HepG2 (cell line): ENCODE results near the gene DSCAML1.

Source experiments
- EED ChIP-seq: sonication (generic); formaldehyde crosslinking; IDR thresholded peaks from 2 replicates; pipeline ENCODE4 v1.5.0; 2020; ENCODE audit warnings: mild to moderate bottlenecking, missing genetic modification reagents
- JUNB ChIP-seq: sonication (generic); formaldehyde crosslinking; IDR thresholded peaks from 2 replicates; pipeline ENCODE4 v1.8.0; 2022; ENCODE audit warnings: missing genetic modification reagents, mild to moderate bottlenecking, borderline replicate concordance
- NR1H2 ChIP-seq: sonication (generic); formaldehyde crosslinking; IDR thresholded peaks from 2 replicates; pipeline ENCODE4 v1.8.1; 2022; ENCODE audit warnings: low read depth, missing genetic modification reagents, borderline replicate concordance
- RAD21 ChIP-seq: fragments of 450-650 bp; formaldehyde crosslinking; IDR thresholded peaks from 2 replicates; pipeline ENCODE4 v1.5.0; 2020; ENCODE audit warnings: mild to moderate bottlenecking
- RBAK ChIP-seq: sonication (generic); formaldehyde crosslinking; IDR thresholded peaks from 2 replicates; pipeline ENCODE4 v1.5.1; 2020; ENCODE audit warnings: mild to moderate bottlenecking, missing genetic modification reagents
- SP4 ChIP-seq: sonication (generic); formaldehyde crosslinking; IDR thresholded peaks from 2 replicates; pipeline ENCODE4 v1.8.1; 2023; ENCODE audit warnings: mild to moderate bottlenecking, missing genetic modification reagents
- TCF7 ChIP-seq: sonication (generic); IDR thresholded peaks from 2 replicates; pipeline ENCODE4 v1.6.1; 2016; ENCODE audit warnings: antibody characterized with exemption, low read depth
- ZBTB43 ChIP-seq: sonication (generic); formaldehyde crosslinking; conservative IDR thresholded peaks from 2 replicates; pipeline ENCODE4 v1.4.0; 2020; ENCODE audit warnings: missing genetic modification reagents
- TF ChIP-seq, protein P1 (sequence below): sonication (generic); formaldehyde crosslinking; IDR thresholded peaks from 2 replicates; pipeline ENCODE4 v1.5.0; 2020; ENCODE audit warnings: mild to moderate bottlenecking, missing genetic modification reagents, moderate library complexity
- TF ChIP-seq, protein P2 (sequence below): sonication (generic); formaldehyde crosslinking; IDR thresholded peaks from 2 replicates; pipeline ENCODE4 v1.4.0; 2020; ENCODE audit warnings: mild to moderate bottlenecking, missing genetic modification reagents, borderline replicate concordance

- TF ChIP-seq JUNB (CRISPR knock-in tag), result no peak
- no peak for TF ChIP-seq TCF7
- TF ChIP-seq SP4, result no peak
- TF ChIP-seq, protein P1, sequence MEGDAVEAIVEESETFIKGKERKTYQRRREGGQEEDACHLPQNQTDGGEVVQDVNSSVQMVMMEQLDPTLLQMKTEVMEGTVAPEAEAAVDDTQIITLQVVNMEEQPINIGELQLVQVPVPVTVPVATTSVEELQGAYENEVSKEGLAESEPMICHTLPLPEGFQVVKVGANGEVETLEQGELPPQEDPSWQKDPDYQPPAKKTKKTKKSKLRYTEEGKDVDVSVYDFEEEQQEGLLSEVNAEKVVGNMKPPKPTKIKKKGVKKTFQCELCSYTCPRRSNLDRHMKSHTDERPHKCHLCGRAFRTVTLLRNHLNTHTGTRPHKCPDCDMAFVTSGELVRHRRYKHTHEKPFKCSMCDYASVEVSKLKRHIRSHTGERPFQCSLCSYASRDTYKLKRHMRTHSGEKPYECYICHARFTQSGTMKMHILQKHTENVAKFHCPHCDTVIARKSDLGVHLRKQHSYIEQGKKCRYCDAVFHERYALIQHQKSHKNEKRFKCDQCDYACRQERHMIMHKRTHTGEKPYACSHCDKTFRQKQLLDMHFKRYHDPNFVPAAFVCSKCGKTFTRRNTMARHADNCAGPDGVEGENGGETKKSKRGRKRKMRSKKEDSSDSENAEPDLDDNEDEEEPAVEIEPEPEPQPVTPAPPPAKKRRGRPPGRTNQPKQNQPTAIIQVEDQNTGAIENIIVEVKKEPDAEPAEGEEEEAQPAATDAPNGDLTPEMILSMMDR (CRISPR knock-in tag), result no peak
- TF ChIP-seq NR1H2 (CRISPR knock-in tag), result no peak
- TF ChIP-seq RBAK, result no peak
- TF ChIP-seq RAD21, result no peak
- TF ChIP-seq EED (CRISPR knock-in tag), result no peak
- TF ChIP-seq, protein P2, sequence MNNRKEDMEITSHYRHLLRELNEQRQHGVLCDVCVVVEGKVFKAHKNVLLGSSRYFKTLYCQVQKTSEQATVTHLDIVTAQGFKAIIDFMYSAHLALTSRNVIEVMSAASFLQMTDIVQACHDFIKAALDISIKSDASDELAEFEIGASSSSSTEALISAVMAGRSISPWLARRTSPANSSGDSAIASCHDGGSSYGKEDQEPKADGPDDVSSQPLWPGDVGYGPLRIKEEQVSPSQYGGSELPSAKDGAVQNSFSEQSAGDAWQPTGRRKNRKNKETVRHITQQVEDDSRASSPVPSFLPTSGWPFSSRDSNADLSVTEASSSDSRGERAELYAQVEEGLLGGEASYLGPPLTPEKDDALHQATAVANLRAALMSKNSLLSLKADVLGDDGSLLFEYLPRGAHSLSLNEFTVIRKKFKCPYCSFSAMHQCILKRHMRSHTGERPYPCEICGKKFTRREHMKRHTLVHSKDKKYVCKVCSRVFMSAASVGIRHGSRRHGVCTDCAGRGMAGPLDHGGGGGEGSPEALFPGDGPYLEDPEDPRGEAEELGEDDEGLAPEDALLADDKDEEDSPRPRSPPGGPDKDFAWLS (CRISPR knock-in tag), result no peak
- no peak for TF ChIP-seq ZBTB43 (CRISPR knock-in tag)
Observed at GRCh38 chr11:117428186-117428855, 368.7 kb downstream of the DSCAML1 start.
